HepG2 (cell line): ENCODE measurements around the gene PDZD7. TPM values are rescaled to one million over a fixed set of nuclear protein-coding genes. Genes with fewer than 3 reads are reported as not detected.

Experiments
- CHCHD3 ChIP-seq: sonication (generic); formaldehyde crosslinking; IDR thresholded peaks from 2 replicates; pipeline ENCODE4 v1.8.0; 2022; ENCODE audit warnings: mild to moderate bottlenecking, missing genetic modification reagents, moderate library complexity
- CREB1 ChIP-seq, 2 experiments: fragments of 450-650 bp in 1 of 2; IDR thresholded peaks; 2 replicates each; pipeline ENCODE4 v1.6.1; 2016 to 2017; ENCODE audit warnings: control low read depth in 1 of 2, mild to moderate bottlenecking in 1 of 2, missing compliant biosample characterization in 1 of 2, missing genetic modification characterization in 1 of 2
- FOXA3 ChIP-seq: IDR thresholded peaks from 2 replicates; pipeline ENCODE4 v1.6.1; 2016; ENCODE audit warnings: missing genetic modification reagents, missing compliant biosample characterization
- HNRNPLL ChIP-seq: fragments of 200-400 bp; formaldehyde crosslinking; IDR thresholded peaks from 2 replicates; pipeline ENCODE4 v1.6.1; 2017; ENCODE audit warnings: mild to moderate bottlenecking, low read depth, low read length; ENCODE audit not compliant: poor library complexity, severe bottlenecking
- HOXA3 ChIP-seq: sonication (generic); formaldehyde crosslinking; IDR thresholded peaks from 2 replicates; pipeline ENCODE4 v1.5.0; 2020; ENCODE audit warnings: missing genetic modification reagents
- KMT2A ChIP-seq: sonication (generic); formaldehyde crosslinking; IDR thresholded peaks from 2 replicates; pipeline ENCODE4 v1.4.0; 2020; ENCODE audit warnings: missing genetic modification reagents
- NR2C2 ChIP-seq: sonication (generic); formaldehyde crosslinking; IDR thresholded peaks from 2 replicates; pipeline ENCODE4 v1.4.0; 2020; ENCODE audit warnings: missing genetic modification reagents, mild to moderate bottlenecking, moderate library complexity, borderline replicate concordance
- SMARCE1 ChIP-seq: fragments of 450-650 bp; IDR thresholded peaks from 2 replicates; pipeline ENCODE4 v1.6.1; 2017; ENCODE audit warnings: borderline replicate concordance
- SNAPC2 ChIP-seq: sonication (generic); formaldehyde crosslinking; IDR thresholded peaks from 2 replicates; pipeline ENCODE4 v1.8.1; 2022; ENCODE audit warnings: mild to moderate bottlenecking, missing genetic modification reagents
- TMF1 ChIP-seq: sonication (generic); formaldehyde crosslinking; IDR thresholded peaks from 2 replicates; pipeline ENCODE4 v1.8.1; 2022; ENCODE audit warnings: low read depth, missing genetic modification reagents
- TRIM24 ChIP-seq: sonication (generic); formaldehyde crosslinking; IDR thresholded peaks from 2 replicates; pipeline ENCODE4 v1.8.0; 2022; ENCODE audit warnings: mild to moderate bottlenecking, missing genetic modification reagents
- WIZ ChIP-seq: sonication (generic); formaldehyde crosslinking; IDR thresholded peaks from 2 replicates; pipeline ENCODE4 v1.5.1; 2020; ENCODE audit warnings: mild to moderate bottlenecking, missing genetic modification reagents
- ZNF232 ChIP-seq: sonication (generic); formaldehyde crosslinking; IDR thresholded peaks from 2 replicates; pipeline ENCODE4 v1.4.0; 2020; ENCODE audit warnings: missing genetic modification reagents, borderline replicate concordance
- ZNF235 ChIP-seq: sonication (generic); formaldehyde crosslinking; IDR thresholded peaks from 2 replicates; pipeline ENCODE4 v1.8.1; 2023; ENCODE audit warnings: mild to moderate bottlenecking, missing genetic modification reagents, borderline replicate concordance
- ZNF274 ChIP-seq: sonication (generic); formaldehyde crosslinking; IDR thresholded peaks from 2 replicates; pipeline ENCODE4 v1.5.1; 2020; ENCODE audit warnings: mild to moderate bottlenecking, missing genetic modification reagents
- ZNF773 ChIP-seq: sonication (generic); formaldehyde crosslinking; IDR thresholded peaks from 2 replicates; pipeline ENCODE4 v1.4.0; 2020; ENCODE audit warnings: missing genetic modification reagents, borderline replicate concordance
- ZNF790 ChIP-seq: sonication (generic); formaldehyde crosslinking; IDR thresholded peaks from 2 replicates; pipeline ENCODE4 v1.8.0; 2022; ENCODE audit warnings: missing genetic modification reagents, mild to moderate bottlenecking, borderline replicate concordance
- polyA plus RNA-seq, 8 experiments: library from polyadenylated mRNA; depleted of rRNA in 3 of 8; stranded (reverse) in 7 of 8; unstranded in 1 of 8; fragments of >200 nt; fragmentation: Illumina TruSeq in 4 of 8; extraction: Trizol in 4 of 8; gene quantifications; 2 replicates each; pipeline versions ENCODE4 v1.2.1 to v1.2.3, GENCODE V29; 2011 to 2016; ENCODE audit warnings: low read depth in 4 of 8, missing spikeins in 1 of 8, mixed read lengths in 1 of 8; ENCODE audit not compliant: insufficient read depth in 1 of 8
- total RNA-seq, 5 experiments: library from RNA; depleted of rRNA; stranded (reverse); fragments of >200 nt; fragmentation: Illumina TruSeq; extraction: Trizol; gene quantifications; 2 replicates each; pipeline ENCODE4 v1.2.3, GENCODE V29; 2016; ENCODE audit warnings: low read depth in 1 of 5
- TF ChIP-seq, protein P1 (sequence below): sonication (generic); formaldehyde crosslinking; IDR thresholded peaks from 2 replicates; pipeline ENCODE4 v1.5.0; 2020; ENCODE audit warnings: missing genetic modification reagents
- TF ChIP-seq, protein P2 (sequence below): sonication (generic); formaldehyde crosslinking; IDR thresholded peaks from 2 replicates; pipeline ENCODE4 v1.4.0; 2020; ENCODE audit warnings: mild to moderate bottlenecking, missing genetic modification reagents
- TF ChIP-seq, protein P3 (sequence below): IDR thresholded peaks from 2 replicates; pipeline ENCODE4 v1.6.1; 2012; ENCODE audit warnings: inconsistent platforms
- TF ChIP-seq, protein P4 (sequence below): sonication (generic); formaldehyde crosslinking; IDR thresholded peaks from 2 replicates; pipeline ENCODE4 v1.4.0; 2020; ENCODE audit warnings: missing genetic modification reagents
- TF ChIP-seq, protein P5 (sequence below): sonication (generic); formaldehyde crosslinking; IDR thresholded peaks from 2 replicates; pipeline ENCODE4 v1.5.1; 2020; ENCODE audit warnings: mild to moderate bottlenecking, missing genetic modification reagents, moderate library complexity

The PDZD7 gene
- total and polyA plus RNA-seq, 2 of the 13 experiments (the other 11 are each of a cell fraction or from before 2014, with no cell fraction given), result 0.58 to 0.73 TPM

DNA sequence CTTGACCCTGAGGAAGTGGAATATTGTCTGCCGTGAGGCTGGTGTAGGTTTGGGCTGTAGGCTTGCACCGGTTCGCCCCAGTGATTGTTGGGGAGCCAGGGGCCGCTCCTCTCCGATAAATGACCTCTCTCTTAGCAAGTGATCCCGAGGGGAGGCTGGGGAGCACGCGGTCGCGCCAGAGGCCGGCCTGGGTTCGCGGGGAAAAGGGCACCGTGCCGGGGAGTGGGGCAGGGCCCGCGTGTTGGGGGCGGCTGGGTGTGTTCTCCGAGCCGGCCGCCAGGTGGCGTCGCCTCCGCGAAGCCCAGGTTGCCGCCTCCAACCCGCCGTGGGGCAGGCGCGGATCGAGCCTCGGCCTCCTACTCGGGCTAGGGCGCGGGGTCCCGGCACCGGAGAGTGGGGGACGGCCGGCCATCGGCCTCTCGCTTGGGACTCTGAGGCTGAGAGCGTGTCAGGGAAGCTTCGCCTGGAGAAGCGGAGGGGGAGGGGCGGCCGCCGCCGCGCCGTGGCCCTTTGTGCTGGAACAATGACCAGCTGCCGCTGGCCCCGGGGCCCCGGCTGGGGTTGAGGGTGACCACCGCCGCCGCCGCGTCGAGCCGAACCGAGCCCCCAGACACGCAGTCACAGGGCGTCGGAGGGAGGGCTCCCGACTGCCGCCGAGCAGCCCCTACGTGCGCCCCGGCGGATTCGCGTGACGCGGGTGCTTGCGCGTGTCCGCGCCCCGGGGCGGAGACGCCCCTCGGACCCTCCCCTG, 31.8 kb downstream of the PDZD7 start (continued):
- TF ChIP-seq SMARCE1, result no peak
- peak; percentile 80; the same call in 1 of the 2 replicates for TF ChIP-seq SNAPC2 (CRISPR knock-in tag)
- TF ChIP-seq, protein P1, sequence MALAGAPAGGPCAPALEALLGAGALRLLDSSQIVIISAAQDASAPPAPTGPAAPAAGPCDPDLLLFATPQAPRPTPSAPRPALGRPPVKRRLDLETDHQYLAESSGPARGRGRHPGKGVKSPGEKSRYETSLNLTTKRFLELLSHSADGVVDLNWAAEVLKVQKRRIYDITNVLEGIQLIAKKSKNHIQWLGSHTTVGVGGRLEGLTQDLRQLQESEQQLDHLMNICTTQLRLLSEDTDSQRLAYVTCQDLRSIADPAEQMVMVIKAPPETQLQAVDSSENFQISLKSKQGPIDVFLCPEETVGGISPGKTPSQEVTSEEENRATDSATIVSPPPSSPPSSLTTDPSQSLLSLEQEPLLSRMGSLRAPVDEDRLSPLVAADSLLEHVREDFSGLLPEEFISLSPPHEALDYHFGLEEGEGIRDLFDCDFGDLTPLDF, result 0 out of 2 replicates have a peak, but pooled peaks have one; percentile 49
- TF ChIP-seq ZNF790, result 0 out of 2 replicates have a peak, but pooled peaks have one; percentile 14
- no peak for TF ChIP-seq CHCHD3 (CRISPR knock-in tag)
- TF ChIP-seq, protein P2, sequence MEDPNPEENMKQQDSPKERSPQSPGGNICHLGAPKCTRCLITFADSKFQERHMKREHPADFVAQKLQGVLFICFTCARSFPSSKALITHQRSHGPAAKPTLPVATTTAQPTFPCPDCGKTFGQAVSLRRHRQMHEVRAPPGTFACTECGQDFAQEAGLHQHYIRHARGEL, result peak; percentile 57; the same call in 1 of the 2 replicates
- TF ChIP-seq, protein P3, sequence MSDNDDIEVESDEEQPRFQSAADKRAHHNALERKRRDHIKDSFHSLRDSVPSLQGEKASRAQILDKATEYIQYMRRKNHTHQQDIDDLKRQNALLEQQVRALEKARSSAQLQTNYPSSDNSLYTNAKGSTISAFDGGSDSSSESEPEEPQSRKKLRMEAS, result peak; percentile 7
- peak; percentile 60 for TF ChIP-seq HOXA3 (CRISPR knock-in tag)
- TF ChIP-seq CREB1 (IDR thresholded peaks at IDR 0.05), result peak; percentile 55; the same call in 1 of the 2 replicates
- TF ChIP-seq CREB1 (CRISPR knock-in tag; IDR thresholded peaks at IDR 0.05), result no peak
- TF ChIP-seq TRIM24 (CRISPR knock-in tag), result no peak
- TF ChIP-seq ZNF773 (CRISPR knock-in tag), result peak; percentile 30; the same call in 1 of the 2 replicates
- no peak for TF ChIP-seq TMF1 (CRISPR knock-in tag)
- peak; percentile 79 for TF ChIP-seq ZNF274
- peak; percentile 71; the same call in 1 of the 2 replicates for TF ChIP-seq ZNF235 (CRISPR knock-in tag)
- TF ChIP-seq ZNF232 (CRISPR knock-in tag), result 0 out of 2 replicates have a peak, but pooled peaks have one; percentile 6
- TF ChIP-seq KMT2A (CRISPR knock-in tag), result peak; percentile 40; the same call in 1 of the 2 replicates
- TF ChIP-seq WIZ (CRISPR knock-in tag), result peak; percentile 89; the same call in 1 of the 2 replicates
- TF ChIP-seq, protein P4, sequence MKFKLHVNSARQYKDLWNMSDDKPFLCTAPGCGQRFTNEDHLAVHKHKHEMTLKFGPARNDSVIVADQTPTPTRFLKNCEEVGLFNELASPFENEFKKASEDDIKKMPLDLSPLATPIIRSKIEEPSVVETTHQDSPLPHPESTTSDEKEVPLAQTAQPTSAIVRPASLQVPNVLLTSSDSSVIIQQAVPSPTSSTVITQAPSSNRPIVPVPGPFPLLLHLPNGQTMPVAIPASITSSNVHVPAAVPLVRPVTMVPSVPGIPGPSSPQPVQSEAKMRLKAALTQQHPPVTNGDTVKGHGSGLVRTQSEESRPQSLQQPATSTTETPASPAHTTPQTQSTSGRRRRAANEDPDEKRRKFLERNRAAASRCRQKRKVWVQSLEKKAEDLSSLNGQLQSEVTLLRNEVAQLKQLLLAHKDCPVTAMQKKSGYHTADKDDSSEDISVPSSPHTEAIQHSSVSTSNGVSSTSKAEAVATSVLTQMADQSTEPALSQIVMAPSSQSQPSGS, result 0 out of 2 replicates have a peak, but pooled peaks have one; percentile 9
- 0 out of 2 replicates have a peak, but pooled peaks have one; percentile 19 for TF ChIP-seq FOXA3
- TF ChIP-seq HNRNPLL, result no peak
- peak; percentile 39; the same call in 1 of the 2 replicates for TF ChIP-seq NR2C2 (CRISPR knock-in tag)
- TF ChIP-seq, protein P5, sequence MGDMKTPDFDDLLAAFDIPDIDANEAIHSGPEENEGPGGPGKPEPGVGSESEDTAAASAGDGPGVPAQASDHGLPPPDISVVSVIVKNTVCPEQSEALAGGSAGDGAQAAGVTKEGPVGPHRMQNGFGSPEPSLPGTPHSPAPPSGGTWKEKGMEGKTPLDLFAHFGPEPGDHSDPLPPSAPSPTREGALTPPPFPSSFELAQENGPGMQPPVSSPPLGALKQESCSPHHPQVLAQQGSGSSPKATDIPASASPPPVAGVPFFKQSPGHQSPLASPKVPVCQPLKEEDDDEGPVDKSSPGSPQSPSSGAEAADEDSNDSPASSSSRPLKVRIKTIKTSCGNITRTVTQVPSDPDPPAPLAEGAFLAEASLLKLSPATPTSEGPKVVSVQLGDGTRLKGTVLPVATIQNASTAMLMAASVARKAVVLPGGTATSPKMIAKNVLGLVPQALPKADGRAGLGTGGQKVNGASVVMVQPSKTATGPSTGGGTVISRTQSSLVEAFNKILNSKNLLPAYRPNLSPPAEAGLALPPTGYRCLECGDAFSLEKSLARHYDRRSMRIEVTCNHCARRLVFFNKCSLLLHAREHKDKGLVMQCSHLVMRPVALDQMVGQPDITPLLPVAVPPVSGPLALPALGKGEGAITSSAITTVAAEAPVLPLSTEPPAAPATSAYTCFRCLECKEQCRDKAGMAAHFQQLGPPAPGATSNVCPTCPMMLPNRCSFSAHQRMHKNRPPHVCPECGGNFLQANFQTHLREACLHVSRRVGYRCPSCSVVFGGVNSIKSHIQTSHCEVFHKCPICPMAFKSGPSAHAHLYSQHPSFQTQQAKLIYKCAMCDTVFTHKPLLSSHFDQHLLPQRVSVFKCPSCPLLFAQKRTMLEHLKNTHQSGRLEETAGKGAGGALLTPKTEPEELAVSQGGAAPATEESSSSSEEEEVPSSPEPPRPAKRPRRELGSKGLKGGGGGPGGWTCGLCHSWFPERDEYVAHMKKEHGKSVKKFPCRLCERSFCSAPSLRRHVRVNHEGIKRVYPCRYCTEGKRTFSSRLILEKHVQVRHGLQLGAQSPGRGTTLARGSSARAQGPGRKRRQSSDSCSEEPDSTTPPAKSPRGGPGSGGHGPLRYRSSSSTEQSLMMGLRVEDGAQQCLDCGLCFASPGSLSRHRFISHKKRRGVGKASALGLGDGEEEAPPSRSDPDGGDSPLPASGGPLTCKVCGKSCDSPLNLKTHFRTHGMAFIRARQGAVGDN (CRISPR knock-in tag), result peak; percentile 78
